Activated CD4-positive, alpha-beta T cell treated with anti-CD3 and anti-CD28 coated beads, Interleukin-2, amount 10 ng/mL, durations not matched to agents 7 days and 5 days (primary cell): ENCODE results near the gene TSSK2. TPM values are rescaled to one million over a fixed set of nuclear protein-coding genes. Genes with fewer than 3 reads are reported as not detected.

Experiments
- CTCF ChIA-PET: fragments of 350-600 bp; sonication (Branson Sonifier 250); formaldehyde crosslinking; loops from one replicate; lab custom pipeline; 2021; ENCODE audit warnings: antibody characterized with exemption; lab: Charles Lee
- POLR2A ChIA-PET: fragments of 350-600 bp; sonication (Branson Sonifier 250); formaldehyde crosslinking; loops from one replicate; lab custom pipeline; 2021; ENCODE audit warnings: antibody characterized with exemption; lab: Charles Lee
- DNase-seq: peaks from one replicate; pipeline ENCODE4 v3.0.0-alpha.2; 2020
- H3K27ac Mint-ChIP-seq: one replicate; pipeline ENCODE4 v1.8.0; 2021; ENCODE audit warnings: mild to moderate bottlenecking, moderate library complexity, mixed read lengths
- H3K27me3 Mint-ChIP-seq: one replicate; pipeline ENCODE4 v1.8.0; 2021; ENCODE audit warnings: mixed read lengths
- H3K36me3 Mint-ChIP-seq: one replicate; pipeline ENCODE4 v1.8.0; 2021; ENCODE audit warnings: low read depth, mixed read lengths
- H3K4me1 Mint-ChIP-seq: one replicate; pipeline ENCODE4 v1.8.0; 2021; ENCODE audit warnings: mixed read lengths
- H3K4me3 Mint-ChIP-seq: one replicate; pipeline ENCODE4 v1.8.0; 2021; ENCODE audit warnings: mild to moderate bottlenecking, moderate library complexity, mixed read lengths
- H3K9me3 Mint-ChIP-seq: one replicate; pipeline ENCODE4 v1.8.0; 2021; ENCODE audit warnings: mixed read lengths
- total RNA-seq, 2 experiments: library from RNA; stranded (reverse); gene quantifications; one replicate each; pipeline ENCODE4 v1.2.3, GENCODE V29; 2021

The TSSK2 gene
- total RNA-seq, 2 experiments from 2014 or later: not detected

- CTCF ChIA-PET: interaction anchor here (0.7 to 1.4 kb wide), 2 partner anchors 11 to 23 kb away, joined by 4 to 6 read pairs; no protein-coding TSS in a partner anchor
- POLR2A ChIA-PET: interaction anchor here (2.1 kb wide), 1 partner anchor 22 kb away, joined by 7 read pairs; the partner anchor contains the start of gene ESS2
- peaks cover 3% of the 10 kb centered on the region for H3K36me3 Mint-ChIP-seq
- peak within 1 kb of the TSS; percentile 86 for H3K27ac Mint-ChIP-seq
- H3K4me1 Mint-ChIP-seq: peaks cover 48% of the 10 kb centered on the region
- peak within 1 kb of the TSS; percentile 85 for H3K4me3 Mint-ChIP-seq
- H3K9me3 Mint-ChIP-seq: no peaks in the 10 kb centered on the region
- peak; percentile 97 for DNase-seq
- H3K27me3 Mint-ChIP-seq: no peaks in the 10 kb centered on the region
These were observed 8.9 kb upstream of the TSSK2 start, which contains the start of gene DGCR2 for GRCh38 chr22:19122143-19122751. DGCR2 (minus strand) TSS chr22:19122412; CDS start chr22:19122206, 206 bp downstream.

GRCh38 chr22:19122752-19123492 is 8.2 kb upstream of the TSSK2 start:
- no peak for DNase-seq
- H3K27ac Mint-ChIP-seq: peak overlapping the region; percentile 83
- H3K4me3 Mint-ChIP-seq: peak overlapping the region; percentile 77
- peaks cover 3% of the 10 kb centered on the region for H3K36me3 Mint-ChIP-seq
- H3K9me3 Mint-ChIP-seq: no peaks in the 10 kb centered on the region
- H3K27me3 Mint-ChIP-seq: no peaks in the 10 kb centered on the region
- ChIA-PET POLR2A (interaction anchor here (2.1 kb wide), 1 partner anchor 21 kb away, joined by 7 read pairs; the partner anchor contains the start of gene ESS2), CTCF (interaction anchor here (0.7 to 1.4 kb wide), 2 partner anchors 12 to 22 kb away, joined by 3 to 6 read pairs; partner anchors contain the start of gene ESS2)
- H3K4me1 Mint-ChIP-seq: peaks cover 41% of the 10 kb centered on the region

GRCh38 chr22:19123936-19124335 is 7.2 kb upstream of the TSSK2 start:
- Mint-ChIP-seq H3K36me3 (peaks cover 3% of the 10 kb centered on the region), H3K4me1 (peaks cover 33% of the 10 kb centered on the region), H3K4me3 (no peak overlapping the region), H3K27ac (peak overlapping the region; percentile 31), H3K9me3 (no peaks in the 10 kb centered on the region), H3K27me3 (no peaks in the 10 kb centered on the region)
- ChIA-PET POLR2A (no interaction called here), CTCF (no interaction called here)
- DNase-seq: no peak

- ChIA-PET POLR2A (no interaction called here), CTCF (no interaction called here)
- Mint-ChIP-seq H3K4me3 (no peak overlapping the region), H3K27ac (no peak overlapping the region), H3K27me3 (no peaks in the 10 kb centered on the region), H3K9me3 (no peaks in the 10 kb centered on the region), H3K36me3 (peaks cover 3% of the 10 kb centered on the region), H3K4me1 (peaks cover 28% of the 10 kb centered on the region)
- DNase-seq: no peak
These were observed 6.7 kb upstream of the TSSK2 start for GRCh38 chr22:19124377-19124776.

GRCh38 chr22:19125011-19125410 is 6.1 kb upstream of the TSSK2 start:
- ChIA-PET CTCF (no interaction called here), POLR2A (no interaction called here)
- Mint-ChIP-seq H3K9me3 (no peaks in the 10 kb centered on the region), H3K27ac (no peak overlapping the region), H3K27me3 (no peaks in the 10 kb centered on the region), H3K4me1 (peaks cover 24% of the 10 kb centered on the region), H3K4me3 (no peak overlapping the region), H3K36me3 (peaks cover 3% of the 10 kb centered on the region)
- no peak for DNase-seq

GRCh38 chr22:19125474-19126308 is 5.4 kb upstream of the TSSK2 start:
- no peaks in the 10 kb centered on the region for H3K9me3 Mint-ChIP-seq
- H3K27me3 Mint-ChIP-seq: no peaks in the 10 kb centered on the region
- H3K4me1 Mint-ChIP-seq: peaks cover 17% of the 10 kb centered on the region
- no peak overlapping the region for H3K27ac Mint-ChIP-seq
- ChIA-PET POLR2A (no interaction called here), CTCF (interaction anchor here (0.5 kb wide), 1 partner anchor 202 kb away, joined by 3 read pairs; no protein-coding TSS in a partner anchor)
- H3K36me3 Mint-ChIP-seq: peaks cover 3% of the 10 kb centered on the region
- DNase-seq: no peak
- H3K4me3 Mint-ChIP-seq: no peak overlapping the region

GRCh38 chr22:19126309-19127273 is 4.5 kb upstream of the TSSK2 start:
- no peak for DNase-seq
- Mint-ChIP-seq H3K9me3 (no peaks in the 10 kb centered on the region), H3K27me3 (no peaks in the 10 kb centered on the region), H3K4me1 (peaks cover 10% of the 10 kb centered on the region), H3K27ac (peak overlapping the region; percentile 19), H3K36me3 (peaks cover 4% of the 10 kb centered on the region), H3K4me3 (no peak overlapping the region)
- CTCF ChIA-PET: no interaction called here
- POLR2A ChIA-PET: no interaction called here

GRCh38 chr22:19127329-19128008 is 3.6 kb upstream of the TSSK2 start:
- no peak for DNase-seq
- CTCF ChIA-PET: interaction anchor here (1.2 kb wide), 1 partner anchor 17 kb away, joined by 4 read pairs; the partner anchor contains the start of gene ESS2
- H3K27ac Mint-ChIP-seq: peak overlapping the region; percentile 71
- H3K27me3 Mint-ChIP-seq: no peaks in the 10 kb centered on the region
- no peak overlapping the region for H3K4me3 Mint-ChIP-seq
- peaks cover 4% of the 10 kb centered on the region for H3K36me3 Mint-ChIP-seq
- H3K4me1 Mint-ChIP-seq: peaks cover 9% of the 10 kb centered on the region
- POLR2A ChIA-PET: no interaction called here
- H3K9me3 Mint-ChIP-seq: no peaks in the 10 kb centered on the region

- Mint-ChIP-seq H3K4me1 (peaks cover 3% of the 10 kb centered on the region), H3K4me3 (no peak overlapping the region), H3K27me3 (no peaks in the 10 kb centered on the region), H3K27ac (no peak overlapping the region), H3K36me3 (peaks cover 4% of the 10 kb centered on the region), H3K9me3 (no peaks in the 10 kb centered on the region)
- ChIA-PET POLR2A (no interaction called here), CTCF (interaction anchor here (1.2 kb wide), 1 partner anchor 16 kb away, joined by 4 read pairs; the partner anchor contains the start of gene ESS2)
- DNase-seq: no peak
These were observed 3.1 kb upstream of the TSSK2 start for GRCh38 chr22:19128009-19128401.

GRCh38 chr22:19128946-19129727 is 2.0 kb upstream of the TSSK2 start:
- no peaks in the 10 kb centered on the region for H3K4me1 Mint-ChIP-seq
- H3K27me3 Mint-ChIP-seq: no peaks in the 10 kb centered on the region
- no peak overlapping the region for H3K27ac Mint-ChIP-seq
- no peak for DNase-seq
- POLR2A ChIA-PET: interaction anchor here (0.6 kb wide), 1 partner anchor 139 kb away, joined by 4 read pairs; no protein-coding TSS in a partner anchor
- peaks cover 5% of the 10 kb centered on the region for H3K36me3 Mint-ChIP-seq
- H3K4me3 Mint-ChIP-seq: no peak overlapping the region
- CTCF ChIA-PET: no interaction called here
- H3K9me3 Mint-ChIP-seq: no peaks in the 10 kb centered on the region

GRCh38 chr22:19129871-19130270 is 1.2 kb upstream of the TSSK2 start:
- no peaks in the 10 kb centered on the region for H3K27me3 Mint-ChIP-seq
- no peak for DNase-seq
- no peak overlapping the region for H3K27ac Mint-ChIP-seq
- no peaks in the 10 kb centered on the region for H3K4me1 Mint-ChIP-seq
- peaks cover 8% of the 10 kb centered on the region for H3K36me3 Mint-ChIP-seq
- H3K9me3 Mint-ChIP-seq: no peaks in the 10 kb centered on the region
- POLR2A ChIA-PET: no interaction called here
- H3K4me3 Mint-ChIP-seq: no peak overlapping the region
- CTCF ChIA-PET: no interaction called here
